BLaER1 treated with 17β-estradiol and CSF1 and Interleukin-3, amounts not matched to agents 10 nM and 100 nM (cell line): Measurements from ENCODE around the gene SLC12A9.

Experiments
- H3K27ac ChIP-seq, 11 experiments: shearing (Covaris generic); formaldehyde crosslinking; 2 replicates each; pipeline ENCODE4 v1.8.1; 2022
- H3K27me3 ChIP-seq, 11 experiments: shearing (Covaris generic); formaldehyde crosslinking; 2 replicates each; pipeline ENCODE4 v1.8.1; 2022
- H3K36me3 ChIP-seq, 11 experiments: shearing (Covaris generic); formaldehyde crosslinking; 2 replicates each; pipeline ENCODE4 v1.8.1; 2022
- H3K4me1 ChIP-seq, 10 experiments: shearing (Covaris generic); formaldehyde crosslinking; 2 replicates each; pipeline ENCODE4 v1.8.1; 2022
- H3K4me2 ChIP-seq, 11 experiments: shearing (Covaris generic); formaldehyde crosslinking; 2 replicates each; pipeline ENCODE4 v1.8.1; 2022
- H3K4me3 ChIP-seq, 10 experiments: shearing (Covaris generic); formaldehyde crosslinking; 2 replicates each; pipeline ENCODE4 v1.8.1; 2022
- H3K9ac ChIP-seq, 11 experiments: shearing (Covaris generic); formaldehyde crosslinking; 2 replicates each; pipeline ENCODE4 v1.8.1; 2022
- H3K9me3 ChIP-seq, 11 experiments: shearing (Covaris generic); formaldehyde crosslinking; replicated peaks in 1 of 11; 2 replicates each; pipeline ENCODE4 v1.8.1; 2022
- H4K20me1 ChIP-seq, 11 experiments: shearing (Covaris generic); formaldehyde crosslinking; 2 replicates each; pipeline ENCODE4 v1.8.1; 2022
- Cebpa-rat ChIP-seq, 11 experiments: shearing (Covaris generic); IDR thresholded peaks; 2 replicates each; pipeline ENCODE4 v1.8.1; 2022

The SLC12A9 gene

DNA sequence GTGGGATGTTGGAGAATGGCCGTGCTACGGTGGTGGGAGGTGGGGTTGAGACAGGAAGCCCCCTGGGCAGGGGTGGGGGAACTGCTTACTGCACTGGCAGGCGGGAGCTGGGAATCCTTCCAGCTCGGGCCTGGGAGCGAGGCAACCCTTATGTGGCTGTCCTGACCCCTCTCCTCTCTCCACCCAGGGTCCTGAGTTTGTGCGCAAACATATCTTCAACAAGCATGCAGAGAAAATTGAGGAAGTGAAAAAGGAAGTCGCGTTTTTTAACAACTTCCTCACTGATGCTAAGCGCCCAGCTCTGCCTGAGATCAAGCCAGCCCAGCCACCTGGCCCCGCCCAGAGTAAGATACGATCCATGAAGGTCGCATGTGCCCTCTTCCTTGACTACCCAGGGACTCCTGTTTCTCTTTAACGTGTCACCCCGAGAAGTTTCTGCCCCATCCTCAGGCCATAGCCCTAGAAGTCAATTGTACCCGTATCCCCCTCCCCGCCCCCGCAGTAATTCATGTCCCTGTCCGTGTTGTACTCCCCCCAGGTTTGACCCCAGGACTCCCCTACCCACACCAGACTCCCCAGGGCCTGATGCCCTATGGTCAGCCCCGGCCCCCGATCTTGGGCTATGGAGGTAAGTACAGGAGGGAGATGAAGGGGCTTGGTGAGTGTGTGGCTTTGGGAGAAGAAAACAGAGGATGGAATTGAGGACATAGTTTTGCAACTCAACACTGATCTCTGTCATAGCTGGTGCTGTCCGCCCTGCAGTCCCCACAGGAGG is 35.2 kb downstream of the SLC12A9 start:
- H3K9ac ChIP-seq: peak overlapping the region in 10 of 11 experiments; percentile 45 to 97 (median 94); a peak in 21 of 22 replicates
- peaks cover 50 to 66% (median 63%) of the 10 kb centered on the region in 11 experiments for H3K36me3 ChIP-seq
- peak overlapping the region; percentile 95 to 100 (median 99) for H3K4me2 ChIP-seq
- H3K4me3 ChIP-seq: peak overlapping the region; percentile 26 to 93 (median 82)
- peaks cover 23 to 63% (median 55%) of the 10 kb centered on the region in 11 experiments; a peak in 21 of 22 replicates for H4K20me1 ChIP-seq
- peaks cover 22 to 26% (median 26%) of the 10 kb centered on the region in 11 experiments for H3K27me3 ChIP-seq
- peak overlapping the region; percentile 10 to 95 (median 91); a peak in 21 of 22 replicates for H3K27ac ChIP-seq
- peaks cover 71 to 83% (median 80%) of the 10 kb centered on the region in 10 experiments for H3K4me1 ChIP-seq
- H3K9me3 ChIP-seq: no peaks in the 10 kb centered on the region
- TF ChIP-seq Cebpa-rat (IDR thresholded peaks at IDR 0.05): no peak

DNA sequence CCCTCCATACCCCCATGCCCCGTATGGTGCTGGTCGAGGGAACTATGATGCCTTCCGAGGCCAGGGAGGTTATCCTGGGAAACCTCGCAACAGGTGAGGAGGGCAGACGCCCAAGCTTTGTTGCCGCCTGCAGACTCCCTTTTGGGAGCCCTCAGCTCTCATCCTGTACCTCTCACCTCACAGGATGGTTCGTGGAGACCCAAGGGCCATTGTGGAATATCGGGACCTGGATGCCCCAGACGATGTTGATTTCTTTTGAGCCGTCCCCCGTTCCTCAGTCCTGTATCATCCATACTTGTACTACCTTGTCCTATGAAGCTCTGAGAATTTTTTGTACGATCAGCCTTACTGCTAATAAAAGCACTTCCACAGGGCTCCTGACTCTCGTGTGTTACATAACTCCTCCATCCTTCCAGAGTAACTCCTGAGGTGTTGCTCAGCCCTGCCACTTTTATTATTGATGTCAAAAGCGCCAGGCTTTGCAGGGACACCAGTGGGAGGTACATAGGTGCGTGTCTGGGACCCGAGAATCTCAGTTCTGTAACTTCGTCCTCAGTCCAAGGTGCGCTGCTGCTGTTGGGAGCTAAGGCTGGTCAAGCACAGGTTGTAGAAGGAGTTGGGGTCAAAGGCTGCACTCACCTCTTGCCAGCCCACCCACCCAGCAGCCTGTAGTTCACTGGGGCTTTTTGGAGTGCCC is 35.9 kb downstream of the SLC12A9 start:
- peak overlapping the region; percentile 83 to 97 (median 93) for H3K9ac ChIP-seq
- H3K4me2 ChIP-seq: peak overlapping the region; percentile 95 to 100 (median 99)
- peaks cover 23 to 60% (median 48%) of the 10 kb centered on the region in 11 experiments; a peak in 21 of 22 replicates for H4K20me1 ChIP-seq
- H3K36me3 ChIP-seq: peaks cover 42 to 58% (median 55%) of the 10 kb centered on the region in 11 experiments
- H3K27me3 ChIP-seq: peaks cover 29 to 34% (median 33%) of the 10 kb centered on the region in 11 experiments
- peak overlapping the region; percentile 64 to 95 (median 91); a peak in 20 of 22 replicates for H3K27ac ChIP-seq
- peak overlapping the region; percentile 68 to 93 (median 82) for H3K4me3 ChIP-seq
- peaks cover 76 to 83% (median 79%) of the 10 kb centered on the region in 10 experiments for H3K4me1 ChIP-seq
- no peaks in the 10 kb centered on the region for H3K9me3 ChIP-seq
- no peak for TF ChIP-seq Cebpa-rat (IDR thresholded peaks at IDR 0.05)

DNA sequence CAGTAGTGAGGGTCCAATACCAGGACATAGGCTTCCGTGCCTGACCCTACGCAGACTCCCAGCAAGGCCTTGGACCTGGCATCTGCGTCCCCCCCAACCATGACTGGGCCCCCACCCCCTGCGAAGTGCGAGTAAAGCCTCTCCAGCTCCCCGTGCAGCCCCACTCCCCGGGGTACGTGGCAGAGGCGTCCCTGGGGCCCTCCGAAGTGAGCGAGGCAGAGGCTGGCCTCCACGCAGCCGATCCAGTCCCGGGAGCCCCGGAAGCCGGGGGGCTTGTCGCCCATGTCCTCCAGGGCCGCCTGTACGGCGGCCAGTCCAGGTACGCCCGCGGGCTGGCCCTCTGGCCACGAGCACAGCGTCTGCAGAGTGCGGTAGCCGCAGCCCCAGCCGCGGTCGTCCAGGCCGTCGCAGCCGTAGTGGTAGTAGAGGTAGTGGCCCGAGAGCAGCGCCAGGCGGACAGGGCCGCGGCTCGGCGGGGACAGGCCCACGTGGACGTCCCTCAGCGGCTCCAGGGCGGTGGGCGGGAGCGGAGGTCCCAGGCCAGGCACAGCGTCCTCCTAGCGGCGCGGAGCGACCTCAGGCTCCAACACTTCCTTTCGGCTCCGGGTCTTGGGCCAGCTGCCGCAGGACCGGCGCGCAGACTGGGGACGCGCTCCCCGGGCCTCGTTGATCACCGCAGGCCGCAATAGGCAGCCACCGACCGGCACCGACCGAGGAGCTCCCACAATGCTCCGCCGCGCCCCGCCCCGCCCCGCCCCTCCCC is 36.7 kb downstream of the SLC12A9 start, which contains the start of gene UFSP1:
UFSP1 (minus strand) TSS at position 728 of the 763 bp plus-strand sequence; CDS start at position 284, 444 bp downstream.
- Histone ChIP-seq H3K9ac (peak within 1 kb of the TSS; percentile 83 to 97 (median 93)), H3K36me3 (peaks cover 36 to 51% (median 48%) of the 10 kb centered on the region in 11 experiments), H3K9me3 (no peaks in the 10 kb centered on the region), H3K27ac (peak within 1 kb of the TSS; percentile 64 to 95 (median 91)), H4K20me1 (peaks cover 23 to 60% (median 41%) of the 10 kb centered on the region in 11 experiments; a peak in 21 of 22 replicates), H3K4me1 (peaks cover 68 to 77% (median 74%) of the 10 kb centered on the region in 10 experiments), H3K4me2 (peak within 1 kb of the TSS; percentile 95 to 100 (median 99)), H3K27me3 (peaks cover 37 to 41% (median 40%) of the 10 kb centered on the region in 11 experiments), H3K4me3 (peak within 1 kb of the TSS; percentile 68 to 93 (median 82))
- TF ChIP-seq Cebpa-rat (IDR thresholded peaks at IDR 0.05): no peak

DNA sequence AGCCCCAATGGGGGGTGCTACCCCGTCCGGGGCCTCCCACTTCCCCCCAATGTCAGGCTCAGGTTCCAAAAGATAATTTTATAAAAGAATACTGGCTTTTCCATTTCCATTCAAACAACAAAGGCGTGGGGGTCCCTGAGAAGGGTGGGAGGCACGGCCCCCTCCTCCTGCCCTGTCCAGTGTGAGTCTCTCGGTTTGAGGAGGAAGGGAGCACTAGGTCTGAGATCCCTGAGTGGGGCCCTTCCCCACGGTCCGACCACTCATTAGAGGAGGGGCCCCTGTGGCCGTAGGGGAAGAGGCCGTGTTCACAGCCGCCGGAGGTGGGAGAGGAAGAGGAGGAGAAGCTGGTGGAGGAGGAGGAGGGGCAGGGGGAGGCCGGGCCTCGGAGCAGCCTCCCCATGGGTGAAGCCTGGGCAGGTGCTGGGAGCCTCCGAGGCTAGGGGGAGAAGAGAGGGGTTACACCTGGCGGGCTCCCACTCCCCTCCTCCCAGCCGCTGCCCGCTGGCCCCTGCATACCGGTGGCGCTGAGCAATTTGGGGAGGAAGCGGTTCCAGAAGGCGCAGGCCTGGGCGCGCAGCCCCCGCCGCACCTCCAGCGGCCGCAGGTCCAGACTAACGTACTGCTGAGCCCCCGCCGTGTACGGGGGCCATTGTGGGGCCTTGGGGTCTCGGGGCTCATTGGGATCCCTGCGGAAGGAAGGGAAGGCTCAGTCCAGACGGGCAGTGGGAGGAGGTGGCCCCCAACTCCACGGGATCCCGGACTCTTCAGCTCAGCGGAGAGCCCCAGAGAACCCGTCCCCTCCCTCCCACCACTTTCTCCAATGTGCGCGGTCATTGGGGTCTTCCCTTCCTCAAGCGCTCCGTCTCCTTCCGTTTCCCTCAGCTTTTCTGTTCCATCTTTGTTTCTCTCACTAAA is 38.4 kb downstream of the SLC12A9 start:
- no peak for TF ChIP-seq Cebpa-rat (IDR thresholded peaks at IDR 0.05)
- H3K36me3 ChIP-seq: peaks cover 25 to 34% (median 31%) of the 10 kb centered on the region in 11 experiments
- H3K27ac ChIP-seq: peak overlapping the region in 6 of 11 experiments; percentile 11 to 61 (median 50); a peak in 8 of 22 replicates
- H3K27me3 ChIP-seq: peaks cover 54 to 58% (median 58%) of the 10 kb centered on the region in 11 experiments
- peak overlapping the region; percentile 82 to 100 (median 91) for H3K4me2 ChIP-seq
- peaks cover 57 to 74% (median 69%) of the 10 kb centered on the region in 10 experiments for H3K4me1 ChIP-seq
- H4K20me1 ChIP-seq: peaks cover 14 to 54% (median 33%) of the 10 kb centered on the region in 11 experiments; a peak in 20 of 22 replicates
- peak overlapping the region in 9 of 11 experiments; percentile 56 to 75 (median 63); a peak in 16 of 22 replicates for H3K9ac ChIP-seq
- no peaks in the 10 kb centered on the region for H3K9me3 ChIP-seq
- peak overlapping the region; percentile 55 to 93 (median 74); a peak in 18 of 20 replicates for H3K4me3 ChIP-seq

DNA sequence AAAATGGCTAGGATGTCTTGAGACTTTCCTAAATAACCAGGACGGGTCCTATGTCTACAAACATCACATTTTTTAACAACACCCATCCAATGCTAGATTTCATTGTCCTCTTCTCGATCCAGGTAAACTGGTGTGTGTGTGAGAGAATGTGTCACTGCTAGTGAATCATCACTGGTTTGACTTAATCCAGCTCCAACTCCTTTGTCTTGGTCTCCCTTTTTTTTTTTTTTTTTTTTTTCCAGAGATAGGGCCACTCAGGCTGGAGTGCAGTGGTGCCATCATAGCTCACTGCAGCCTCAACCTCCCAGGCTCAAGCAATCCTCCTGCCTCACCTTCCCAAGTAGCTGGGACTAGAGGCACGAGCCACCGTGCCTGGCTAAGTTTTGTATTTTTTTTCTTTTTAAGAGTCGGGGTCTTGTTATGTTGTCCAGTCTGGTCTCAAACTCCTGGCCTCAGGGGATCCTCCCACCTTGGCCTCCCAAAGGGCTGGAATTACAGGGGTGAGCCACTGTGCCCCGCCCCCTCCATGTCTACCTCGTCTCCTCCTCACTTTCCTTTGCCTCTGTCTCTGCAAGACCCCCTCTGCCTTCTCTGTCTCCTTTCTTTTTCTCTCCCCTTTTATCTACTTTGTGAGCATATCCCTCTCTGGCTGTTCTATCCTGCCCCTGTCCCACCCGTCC is 39.2 kb downstream of the SLC12A9 start:
- Histone ChIP-seq H3K27ac (no peak overlapping the region), H4K20me1 (peaks cover 7 to 54% (median 26%) of the 10 kb centered on the region in 11 experiments; a peak in 20 of 22 replicates), H3K27me3 (peaks cover 62 to 66% (median 66%) of the 10 kb centered on the region in 11 experiments), H3K4me2 (peak overlapping the region in 7 of 11 experiments; percentile 82 to 100 (median 91); a peak in 6 of 22 replicates), H3K9me3 (no peaks in the 10 kb centered on the region), H3K4me1 (peaks cover 52 to 74% (median 62%) of the 10 kb centered on the region in 10 experiments), H3K4me3 (no peak overlapping the region), H3K9ac (no peak overlapping the region; a peak in 1 of 22 replicates), H3K36me3 (peaks cover 17 to 26% (median 23%) of the 10 kb centered on the region in 11 experiments)
- no peak for TF ChIP-seq Cebpa-rat (IDR thresholded peaks at IDR 0.05)

DNA sequence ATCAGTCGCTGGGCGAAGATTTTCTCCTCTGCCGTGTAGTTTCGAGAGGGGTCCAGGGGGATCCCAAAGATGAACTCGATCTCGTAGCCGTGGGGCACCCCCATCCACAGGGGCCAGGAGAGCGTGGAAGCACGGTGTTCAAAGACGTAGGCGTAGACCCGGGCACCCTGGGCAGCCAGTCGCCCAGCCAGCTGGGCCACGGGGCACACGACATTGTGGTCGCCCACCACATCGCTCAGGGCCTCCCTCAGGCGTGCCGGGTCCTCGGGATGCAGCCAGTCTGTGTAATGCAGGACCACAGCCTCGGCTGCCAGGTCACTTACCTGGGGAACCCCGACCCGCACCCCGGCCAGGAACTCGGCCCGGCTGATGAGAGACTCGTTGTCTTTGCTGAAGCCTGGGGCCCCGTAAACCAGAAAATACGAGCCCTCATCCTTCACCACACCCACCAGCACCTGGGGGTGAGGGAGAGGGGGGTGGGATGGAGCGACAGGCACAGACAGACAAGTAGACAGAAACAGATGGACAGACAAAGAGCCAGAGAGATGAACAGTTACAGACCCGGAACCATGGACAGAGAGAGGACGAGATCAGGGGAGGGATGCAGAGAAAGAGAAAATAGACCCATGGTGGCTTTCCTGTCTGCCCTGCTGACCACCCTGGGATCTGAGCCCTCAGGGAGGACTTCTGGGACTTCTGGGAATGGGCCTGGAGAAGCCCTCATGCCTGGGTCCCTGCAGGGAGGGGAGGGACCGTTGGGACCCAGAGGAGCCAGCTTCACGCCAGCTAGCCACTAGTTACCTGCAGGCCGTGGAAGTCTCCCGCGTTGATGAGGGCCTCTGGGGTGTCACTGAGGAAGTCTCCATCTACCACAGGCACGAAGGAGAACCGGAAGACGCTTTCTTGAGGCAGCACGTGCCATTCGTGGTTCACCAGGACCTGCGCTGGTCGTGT is 40.1 kb downstream of the SLC12A9 start:
- H3K9me3 ChIP-seq: no peaks in the 10 kb centered on the region
- H3K4me3 ChIP-seq: no peak overlapping the region
- peaks cover 0 to 49% (median 18%) of the 10 kb centered on the region in 11 experiments; a peak in 17 of 22 replicates for H4K20me1 ChIP-seq
- no peak overlapping the region for H3K27ac ChIP-seq
- peaks cover 11 to 17% (median 14%) of the 10 kb centered on the region in 11 experiments; a peak in 21 of 22 replicates for H3K36me3 ChIP-seq
- TF ChIP-seq Cebpa-rat (IDR thresholded peaks at IDR 0.05): no peak
- peak overlapping the region; percentile 9 to 56 (median 43); a peak in 17 of 22 replicates for H3K4me2 ChIP-seq
- H3K9ac ChIP-seq: no peak overlapping the region
- peaks cover 70 to 76% (median 75%) of the 10 kb centered on the region in 11 experiments for H3K27me3 ChIP-seq
- H3K4me1 ChIP-seq: peaks cover 42 to 65% (median 53%) of the 10 kb centered on the region in 10 experiments
